K562 (cell line): ENCODE data around the gene NFYC.

Source experiments
- FOS ChIP-seq: IDR thresholded peaks from 3 replicates; pipeline ENCODE4 v1.6.1; 2011; ENCODE audit not compliant: insufficient read length; ENCODE audit errors: extremely low read depth
- TEAD4 ChIP-seq, 2 experiments: sonication (generic) in 1 of 2; formaldehyde crosslinking in 1 of 2; IDR thresholded peaks; 2 replicates each; pipeline versions ENCODE4 v1.6.1 to v1.8.0; 2012 to 2022; ENCODE audit warnings: borderline replicate concordance in 1 of 2, inconsistent platforms in 1 of 2, low read length in 1 of 2, mild to moderate bottlenecking in 1 of 2, missing genetic modification reagents in 1 of 2

- no peak for TF ChIP-seq FOS
- no peak for TF ChIP-seq TEAD4 (IDR thresholded peaks at IDR 0.05; ENCODE audit: low read length)
- no peak for TF ChIP-seq TEAD4 (CRISPR knock-in tag; IDR thresholded peaks at IDR 0.05; ENCODE audit: borderline replicate concordance)
These were observed 76.9 kb downstream of the NFYC start for GRCh38 chr1:40768146-40768990.
